Esophagus squamous epithelium (tissue), 5 donors: ENCODE data around the gene MAPKAP1. TPM values are rescaled to one million over a fixed set of nuclear protein-coding genes. Genes with fewer than 3 reads are reported as not detected.

Experiments
- DNase-seq: peaks from one replicate; lab custom pipeline; 2025; lab: John Stamatoyannopoulos, UW
- H3K27ac ChIP-seq, 4 donors: fragments of 200-600 bp; sonication (generic); one replicate each; pipeline ENCODE4 v1.5.1; 2016 to 2019; ENCODE audit warnings: mild to moderate bottlenecking in 1 of 4
- H3K27me3 ChIP-seq, 4 donors: fragments of 200-600 bp; sonication (generic); 1 replicate in 3 of 4; 2 replicates in 1 of 4; pipeline versions ENCODE4 v1.5.1 to v1.6.0; 2017 to 2021; ENCODE audit warnings: antibody characterized with exemption in 1 of 4
- H3K36me3 ChIP-seq, 3 donors: fragments of 200-600 bp; sonication (generic); one replicate each; pipeline ENCODE4 v1.5.1; 2016 to 2019
- H3K4me1 ChIP-seq, 3 donors: fragments of 200-600 bp; sonication (generic); one replicate each; pipeline ENCODE4 v1.5.1; 2017 to 2019
- H3K4me3 ChIP-seq, 4 donors: fragments of 200-600 bp; sonication (generic); 1 replicate in 3 of 4; 2 replicates in 1 of 4; pipeline ENCODE4 v1.5.1; 2016 to 2019; ENCODE audit warnings: mild to moderate bottlenecking in 2 of 4, moderate library complexity in 1 of 4
- H3K9me3 ChIP-seq, 3 donors: fragments of 200-600 bp; sonication (generic); one replicate each; pipeline ENCODE4 v1.5.1; 2016 to 2019
- POLR2A ChIP-seq, 4 donors: fragments of 450-650 bp; IDR thresholded peaks; one replicate each; pipeline ENCODE4 v1.6.1; 2017; ENCODE audit warnings: antibody characterized with exemption in 4 of 4, mild to moderate bottlenecking in 4 of 4, moderate library complexity in 3 of 4
- WGBS, 2 donors: methylation state at CpG; one replicate each; pipeline ENCODE4 v1.1.5; 2018; 5-methylcytosine and 5-hydroxymethylcytosine counted together
- intact Hi-C: fragments of 100-400 bp; cut with DNase I; formaldehyde crosslinking; loops from one replicate; pipeline ENCODE4 v1.15.0; 2022
- total RNA-seq, 4 donors: library from RNA; depleted of rRNA; stranded (reverse); fragments of >200 nt; gene quantifications; one replicate each; pipeline ENCODE4 v1.1.0, GENCODE V29; 2016
- TF ChIP-seq, protein P1 (sequence below), 6 experiments: fragments of 450-650 bp in 4 of 6; fragments of 200-600 bp in 2 of 6; sonication (generic) in 2 of 6; IDR thresholded peaks; one replicate each; pipeline ENCODE4 v1.5.1; 2016 to 2019; ENCODE audit warnings: antibody characterized with exemption in 6 of 6, mild to moderate bottlenecking in 4 of 6, moderate library complexity in 4 of 6
- donor health status: DM: yes; HTN: yes; CAD: no.

MAPKAP1 gene
- total RNA-seq, 4 donors from 2014 or later, result 59.0 to 87.0 (median 70.9) TPM

DNA sequence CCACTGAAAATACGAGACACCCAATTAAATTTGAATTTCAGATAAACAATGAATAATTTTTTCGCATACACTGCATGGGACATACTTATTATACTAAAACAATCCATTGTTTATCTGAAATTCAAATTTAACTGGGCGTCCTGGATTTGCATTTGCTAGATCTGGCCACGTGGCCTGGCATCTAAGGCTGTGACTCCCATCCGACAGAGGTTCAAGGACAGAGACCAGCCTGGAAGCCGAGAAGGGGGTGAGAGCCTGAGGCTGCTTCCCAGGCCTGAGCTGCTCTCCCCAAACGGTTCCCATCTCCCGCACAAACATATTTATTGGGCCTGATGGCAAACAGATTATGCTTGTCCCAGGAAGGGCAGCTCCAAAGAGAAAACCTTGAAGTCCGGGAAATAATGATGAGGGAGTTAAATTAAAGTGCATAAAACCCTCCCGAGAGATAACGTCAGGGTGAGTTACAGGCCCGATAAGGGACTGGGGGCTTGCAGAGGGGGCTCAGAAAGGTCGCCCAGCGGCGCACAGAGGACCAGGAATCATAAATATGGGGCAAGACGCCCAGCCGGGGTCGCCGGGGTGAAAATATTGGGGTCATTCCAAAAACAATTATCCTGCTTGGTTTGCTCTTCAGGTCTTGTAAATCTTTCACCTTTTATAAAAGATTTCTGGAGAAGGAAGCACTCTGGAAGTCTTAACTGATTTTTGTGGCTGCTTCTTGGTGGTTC lies 281.7 kb downstream of the MAPKAP1 start:
- no peaks in the 10 kb centered on the region for H3K36me3 ChIP-seq
- WGBS, 2 donors, result 70 to 76% methylated on average over 19 of the region's 19 CpGs

DNA sequence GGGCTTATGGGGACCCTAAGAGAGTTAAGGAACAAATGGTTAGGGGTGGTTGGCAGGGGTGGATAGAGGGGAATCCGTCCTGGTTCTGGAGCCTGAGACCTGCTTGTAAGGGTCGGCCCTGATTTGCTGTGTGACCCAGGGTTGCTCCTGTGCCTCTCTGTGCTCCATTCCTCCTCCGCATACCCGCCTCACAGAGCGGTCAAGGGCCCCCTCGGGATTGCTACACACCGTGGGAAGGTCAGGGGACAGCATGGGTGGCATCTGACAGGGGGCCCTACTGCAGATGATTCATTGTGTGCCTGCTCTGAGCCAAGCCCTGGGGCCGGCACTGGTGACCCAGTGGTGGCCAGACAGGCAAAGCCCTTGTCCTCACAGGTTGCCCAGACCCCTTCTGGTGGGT lies 283.0 kb downstream of the MAPKAP1 start:
- no peak for TF ChIP-seq POLR2A (IDR thresholded peaks at IDR 0.05)
- TF ChIP-seq, protein P1, sequence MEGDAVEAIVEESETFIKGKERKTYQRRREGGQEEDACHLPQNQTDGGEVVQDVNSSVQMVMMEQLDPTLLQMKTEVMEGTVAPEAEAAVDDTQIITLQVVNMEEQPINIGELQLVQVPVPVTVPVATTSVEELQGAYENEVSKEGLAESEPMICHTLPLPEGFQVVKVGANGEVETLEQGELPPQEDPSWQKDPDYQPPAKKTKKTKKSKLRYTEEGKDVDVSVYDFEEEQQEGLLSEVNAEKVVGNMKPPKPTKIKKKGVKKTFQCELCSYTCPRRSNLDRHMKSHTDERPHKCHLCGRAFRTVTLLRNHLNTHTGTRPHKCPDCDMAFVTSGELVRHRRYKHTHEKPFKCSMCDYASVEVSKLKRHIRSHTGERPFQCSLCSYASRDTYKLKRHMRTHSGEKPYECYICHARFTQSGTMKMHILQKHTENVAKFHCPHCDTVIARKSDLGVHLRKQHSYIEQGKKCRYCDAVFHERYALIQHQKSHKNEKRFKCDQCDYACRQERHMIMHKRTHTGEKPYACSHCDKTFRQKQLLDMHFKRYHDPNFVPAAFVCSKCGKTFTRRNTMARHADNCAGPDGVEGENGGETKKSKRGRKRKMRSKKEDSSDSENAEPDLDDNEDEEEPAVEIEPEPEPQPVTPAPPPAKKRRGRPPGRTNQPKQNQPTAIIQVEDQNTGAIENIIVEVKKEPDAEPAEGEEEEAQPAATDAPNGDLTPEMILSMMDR (IDR thresholded peaks at IDR 0.05), result no peak
- no peaks in the 10 kb centered on the region for H3K9me3 ChIP-seq
- no peak for DNase-seq
- H3K27ac ChIP-seq, result no peak overlapping the region
- no peaks in the 10 kb centered on the region for H3K27me3 ChIP-seq
- intact Hi-C loops, result no loop called here
- WGBS, 2 donors, result 62 to 81% methylated on average over 7 to 8 of the region's 8 CpGs
- no peak overlapping the region for H3K4me3 ChIP-seq
- no peaks in the 10 kb centered on the region for H3K4me1 ChIP-seq
- no peaks in the 10 kb centered on the region for H3K36me3 ChIP-seq

More for the DNA sequence above, 281.7 kb downstream of the MAPKAP1 start:
- no peaks in the 10 kb centered on the region for H3K27me3 ChIP-seq
- intact Hi-C loops, result no loop called here
- TF ChIP-seq, protein P1 (IDR thresholded peaks at IDR 0.05), result no peak
- TF ChIP-seq POLR2A (IDR thresholded peaks at IDR 0.05), result no peak
- no peak overlapping the region for H3K4me3 ChIP-seq
- H3K4me1 ChIP-seq, result no peaks in the 10 kb centered on the region
- DNase-seq, result no peak
- no peak overlapping the region for H3K27ac ChIP-seq
- no peaks in the 10 kb centered on the region for H3K9me3 ChIP-seq

GRCh38 chr9:125422853-125423252 lies 284.2 kb downstream of the MAPKAP1 start:
- 71 to 82% methylated on average over 1 to 5 of the region's 10 CpGs for WGBS, 2 donors
- H3K36me3 ChIP-seq, result no peaks in the 10 kb centered on the region
- no peaks in the 10 kb centered on the region for H3K4me1 ChIP-seq
- H3K9me3 ChIP-seq, result no peaks in the 10 kb centered on the region
- intact Hi-C loops, result no loop called here
- H3K4me3 ChIP-seq, result no peak overlapping the region
- H3K27me3 ChIP-seq, result no peaks in the 10 kb centered on the region
- H3K27ac ChIP-seq, result no peak overlapping the region
- DNase-seq, result no peak
- TF ChIP-seq, protein P1 (IDR thresholded peaks at IDR 0.05), result no peak
- no peak for TF ChIP-seq POLR2A (IDR thresholded peaks at IDR 0.05)

DNA sequence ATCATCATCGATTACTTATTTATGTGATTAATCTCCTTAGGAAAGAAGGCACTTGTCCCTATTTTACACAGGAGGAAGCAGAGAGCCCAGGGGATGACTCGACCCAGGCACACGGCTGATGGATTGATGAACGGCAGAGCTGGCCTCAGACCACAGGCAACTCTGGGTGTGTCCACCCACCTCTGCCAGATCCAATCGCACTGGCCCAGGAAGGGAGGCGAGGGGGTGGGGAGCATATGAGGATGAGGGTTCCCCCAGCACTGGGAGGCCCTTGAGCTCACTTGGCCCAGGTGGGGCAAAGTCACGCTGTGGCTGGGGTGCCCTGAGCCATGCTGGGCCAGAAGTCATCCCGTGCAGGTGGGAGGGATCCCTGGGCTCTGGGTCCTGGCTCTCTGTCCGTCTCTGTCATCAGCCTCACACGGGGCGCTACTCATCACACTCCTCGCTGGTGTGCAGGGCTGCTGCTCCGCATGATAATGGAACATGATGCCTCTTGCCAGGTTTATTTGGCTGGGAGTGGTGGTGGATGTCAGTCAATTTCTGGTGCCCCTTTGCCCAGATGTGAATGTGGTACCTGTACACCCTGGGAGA lies 285.3 kb downstream of the MAPKAP1 start:
- TF ChIP-seq, protein P1 (IDR thresholded peaks at IDR 0.05), result no peak
- no peak for TF ChIP-seq POLR2A (IDR thresholded peaks at IDR 0.05)
- Histone ChIP-seq H3K4me1 (no peaks in the 10 kb centered on the region), H3K27me3 (no peaks in the 10 kb centered on the region), H3K4me3 (no peak overlapping the region), H3K36me3 (no peaks in the 10 kb centered on the region), H3K27ac (no peak overlapping the region), H3K9me3 (no peaks in the 10 kb centered on the region)
- intact Hi-C loops, result no loop called here
- DNase-seq, result no peak
- 56 to 79% methylated on average over 4 to 8 of the region's 13 CpGs for WGBS, 2 donors

- Histone ChIP-seq H3K27me3 (no peaks in the 10 kb centered on the region), H3K9me3 (no peaks in the 10 kb centered on the region), H3K4me1 (no peaks in the 10 kb centered on the region), H3K36me3 (no peaks in the 10 kb centered on the region), H3K4me3 (no peak overlapping the region), H3K27ac (no peak overlapping the region)
- no peak for TF ChIP-seq POLR2A (IDR thresholded peaks at IDR 0.05)
- TF ChIP-seq, protein P1 (IDR thresholded peaks at IDR 0.05), result no peak
- 83 to 88% methylated on average over 6 of the region's 6 CpGs for WGBS, 2 donors
- no peak for DNase-seq
- intact Hi-C loops, result no loop called here
Observed at GRCh38 chr9:125421166-125421565, 285.8 kb downstream of the MAPKAP1 start.
